ENCODE results near the gene MEGF8. TPM values are rescaled to one million over a fixed set of nuclear protein-coding genes. Genes with fewer than 3 reads are reported as not detected.
A peak's percentile ranks its signal among the peaks of the same experiment; 100 is the strongest.

The MEGF8 gene
- total RNA-seq, 2 donors from 2014 or later: 3.0 to 3.1 TPM

- Mint-ChIP-seq H3K9me3 (no peaks in the 10 kb centered on the region), H3K27ac (no peak overlapping the region), H3K4me1 (no peaks in the 10 kb centered on the region), H3K4me3 (no peak overlapping the region), H3K36me3 (ENCODE audit: low read depth) (no peaks in the 10 kb centered on the region), H3K27me3 (no peaks in the 10 kb centered on the region)
- no peak for ATAC-seq (replicated peaks)
These were observed 35.5 kb downstream of the MEGF8 start for GRCh38 chr19:42360787-42361544.

- H3K9me3 Mint-ChIP-seq: no peaks in the 10 kb centered on the region
- H3K4me3 Mint-ChIP-seq: no peak overlapping the region
- no peaks in the 10 kb centered on the region for H3K27me3 Mint-ChIP-seq
- H3K27ac Mint-ChIP-seq: no peak overlapping the region
- no peaks in the 10 kb centered on the region for H3K4me1 Mint-ChIP-seq
- no peak for ATAC-seq (replicated peaks)
- H3K36me3 Mint-ChIP-seq (ENCODE audit: low read depth): no peaks in the 10 kb centered on the region
These were observed 36.1 kb downstream of the MEGF8 start for GRCh38 chr19:42361545-42361910.

DNA sequence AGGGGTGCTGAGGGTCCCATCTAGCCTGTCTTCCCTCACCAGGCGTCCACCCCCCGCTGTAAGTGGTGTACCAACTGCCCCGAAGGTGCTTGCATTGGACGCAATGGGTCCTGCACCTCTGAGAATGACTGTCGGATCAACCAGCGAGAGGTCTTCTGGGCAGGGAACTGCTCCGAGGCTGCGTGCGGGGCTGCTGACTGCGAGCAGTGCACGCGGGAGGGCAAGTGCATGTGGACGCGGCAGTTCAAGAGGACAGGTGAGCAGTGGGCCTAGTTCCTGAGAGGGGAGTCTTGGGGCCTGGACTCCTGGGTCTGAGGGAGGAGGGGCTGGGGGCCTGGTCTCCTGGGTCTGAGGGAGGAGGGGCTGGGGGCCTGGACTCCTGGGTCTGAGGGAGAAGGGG lies 36.9 kb downstream of the MEGF8 start:
- Mint-ChIP-seq H3K4me1 (no peaks in the 10 kb centered on the region), H3K36me3 (ENCODE audit: low read depth) (no peaks in the 10 kb centered on the region), H3K9me3 (no peaks in the 10 kb centered on the region), H3K27me3 (no peaks in the 10 kb centered on the region), H3K27ac (no peak overlapping the region), H3K4me3 (no peak overlapping the region)
- ATAC-seq (replicated peaks): no peak

- H3K36me3 Mint-ChIP-seq (ENCODE audit: low read depth): no peaks in the 10 kb centered on the region
- peaks cover 5% of the 10 kb centered on the region for H3K4me1 Mint-ChIP-seq
- no peak overlapping the region for H3K27ac Mint-ChIP-seq
- ATAC-seq (replicated peaks): no peak
- no peaks in the 10 kb centered on the region for H3K27me3 Mint-ChIP-seq
- H3K4me3 Mint-ChIP-seq: no peak overlapping the region
- no peaks in the 10 kb centered on the region for H3K9me3 Mint-ChIP-seq
These were observed 37.5 kb downstream of the MEGF8 start for GRCh38 chr19:42362891-42363440.

DNA sequence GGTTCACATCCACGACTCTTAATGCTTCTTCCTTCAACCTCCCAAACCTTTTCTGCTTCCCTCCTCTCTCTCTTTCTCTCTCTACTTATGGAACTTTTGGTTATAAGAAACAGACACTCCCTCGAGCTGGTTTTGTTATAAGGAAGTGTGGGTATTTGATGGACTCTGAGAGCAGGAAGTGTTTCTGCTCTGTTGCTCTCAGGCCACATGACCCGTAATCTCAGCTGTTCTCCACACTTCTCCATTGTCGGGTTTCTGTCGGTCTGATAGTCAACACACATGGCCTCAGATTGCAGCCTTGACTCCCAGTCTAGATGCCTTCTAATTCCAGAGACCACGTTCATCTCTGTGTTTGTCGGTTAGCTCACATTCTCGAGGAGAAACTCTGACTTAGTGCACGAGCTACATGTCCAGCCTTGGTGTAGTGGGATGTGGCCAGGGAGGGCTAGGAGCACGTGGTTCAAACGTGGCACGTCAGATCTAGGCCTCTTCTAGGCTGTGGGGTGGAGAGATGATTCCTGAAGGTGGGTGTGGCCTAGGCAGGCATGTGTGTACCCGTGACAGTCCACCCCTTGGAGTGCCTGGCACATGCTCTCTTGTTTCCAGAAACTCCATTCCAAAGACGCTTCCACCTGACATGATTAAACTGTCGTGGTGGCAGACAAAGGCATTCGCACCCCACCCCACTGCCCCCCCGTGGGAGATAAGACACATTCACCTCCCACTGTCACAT lies 38.3 kb downstream of the MEGF8 start:
- H3K4me3 Mint-ChIP-seq: no peak overlapping the region
- no peaks in the 10 kb centered on the region for H3K36me3 Mint-ChIP-seq (ENCODE audit: low read depth)
- H3K4me1 Mint-ChIP-seq: peaks cover 5% of the 10 kb centered on the region

GRCh38 chr19:42366673-42367072 lies 41.2 kb downstream of the MEGF8 start:
- no peaks in the 10 kb centered on the region for H3K27me3 Mint-ChIP-seq
- ATAC-seq (replicated peaks): no peak
- H3K9me3 Mint-ChIP-seq: no peaks in the 10 kb centered on the region
- no peaks in the 10 kb centered on the region for H3K36me3 Mint-ChIP-seq (ENCODE audit: low read depth)
- no peak overlapping the region for H3K4me3 Mint-ChIP-seq
- H3K4me1 Mint-ChIP-seq: peaks cover 5% of the 10 kb centered on the region
- H3K27ac Mint-ChIP-seq: no peak overlapping the region

More for the DNA sequence above, 38.3 kb downstream of the MEGF8 start:
- H3K27me3 Mint-ChIP-seq: no peaks in the 10 kb centered on the region
- no peaks in the 10 kb centered on the region for H3K9me3 Mint-ChIP-seq
- no peak for ATAC-seq (replicated peaks)
- no peak overlapping the region for H3K27ac Mint-ChIP-seq

GRCh38 chr19:42367929-42368328 lies 42.5 kb downstream of the MEGF8 start:
- H3K36me3 Mint-ChIP-seq (ENCODE audit: low read depth): no peaks in the 10 kb centered on the region
- peaks cover 5% of the 10 kb centered on the region for H3K4me1 Mint-ChIP-seq
- H3K9me3 Mint-ChIP-seq: no peaks in the 10 kb centered on the region
- H3K27me3 Mint-ChIP-seq: no peaks in the 10 kb centered on the region
- no peak overlapping the region for H3K4me3 Mint-ChIP-seq
- no peak overlapping the region for H3K27ac Mint-ChIP-seq
- ATAC-seq (replicated peaks): no peak

GRCh38 chr19:42368360-42368759 lies 42.9 kb downstream of the MEGF8 start:
- Mint-ChIP-seq H3K9me3 (no peaks in the 10 kb centered on the region), H3K4me3 (no peak overlapping the region), H3K36me3 (ENCODE audit: low read depth) (no peaks in the 10 kb centered on the region), H3K4me1 (peaks cover 5% of the 10 kb centered on the region), H3K27ac (no peak overlapping the region), H3K27me3 (no peaks in the 10 kb centered on the region)
- no peak for ATAC-seq (replicated peaks)

DNA sequence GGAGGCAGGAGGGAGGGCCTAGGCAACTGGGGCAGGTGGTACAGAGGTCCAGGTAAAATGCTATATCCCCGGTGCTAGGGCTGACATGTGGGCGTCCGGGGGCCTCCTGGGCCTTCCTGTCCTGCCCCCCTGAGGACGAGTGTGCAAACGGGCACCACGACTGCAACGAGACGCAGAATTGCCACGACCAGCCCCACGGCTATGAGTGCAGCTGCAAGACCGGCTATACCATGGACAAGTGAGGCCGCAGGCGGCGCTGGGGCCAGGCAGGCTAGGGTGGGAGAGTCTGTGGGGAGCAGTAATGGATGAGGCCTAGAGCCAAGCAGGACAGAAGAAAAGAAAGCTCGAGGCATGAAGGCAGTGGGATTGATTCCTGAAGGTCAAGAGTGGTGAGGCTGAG lies 43.3 kb downstream of the MEGF8 start:
- H3K9me3 Mint-ChIP-seq: no peaks in the 10 kb centered on the region
- H3K36me3 Mint-ChIP-seq (ENCODE audit: low read depth): no peaks in the 10 kb centered on the region
- no peaks in the 10 kb centered on the region for H3K27me3 Mint-ChIP-seq
- peaks cover 5% of the 10 kb centered on the region for H3K4me1 Mint-ChIP-seq
- ATAC-seq (replicated peaks): no peak
- peak overlapping the region; percentile 22 for H3K27ac Mint-ChIP-seq
- H3K4me3 Mint-ChIP-seq: no peak overlapping the region

DNA sequence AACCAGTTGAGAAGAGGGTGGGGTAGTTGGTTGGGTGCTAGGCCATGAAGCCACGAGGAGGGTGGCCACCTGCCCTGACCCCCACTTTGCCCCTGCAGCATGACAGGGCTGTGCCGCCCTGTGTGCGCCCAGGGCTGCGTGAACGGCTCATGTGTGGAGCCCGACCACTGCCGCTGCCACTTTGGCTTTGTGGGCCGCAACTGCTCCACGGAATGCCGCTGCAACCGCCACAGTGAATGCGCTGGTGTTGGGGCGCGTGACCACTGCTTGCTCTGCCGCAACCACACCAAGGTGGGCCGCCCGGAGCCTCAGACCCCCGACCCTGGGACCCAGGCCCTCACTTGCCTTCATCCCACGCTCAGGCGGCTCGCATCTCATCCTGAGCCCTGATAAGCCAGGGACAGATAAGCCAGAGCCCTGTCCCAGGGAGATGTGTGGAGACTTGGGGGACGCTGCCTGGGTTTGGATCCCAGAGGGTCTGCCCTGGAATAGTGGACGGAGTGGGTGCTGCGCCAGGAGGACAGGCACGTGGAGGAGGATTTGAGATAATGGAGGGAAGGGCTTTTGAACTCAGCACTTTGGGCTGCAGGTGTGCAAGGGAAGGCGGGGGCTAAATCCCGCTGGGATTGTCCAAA lies 44.1 kb downstream of the MEGF8 start:
- Mint-ChIP-seq H3K27me3 (no peaks in the 10 kb centered on the region), H3K36me3 (ENCODE audit: low read depth) (no peaks in the 10 kb centered on the region), H3K9me3 (no peaks in the 10 kb centered on the region), H3K4me3 (no peak overlapping the region), H3K27ac (no peak overlapping the region), H3K4me1 (peaks cover 5% of the 10 kb centered on the region)
- no peak for ATAC-seq (replicated peaks)

GRCh38 chr19:42370068-42370520 lies 44.7 kb downstream of the MEGF8 start:
- peaks cover 5% of the 10 kb centered on the region for H3K4me1 Mint-ChIP-seq
- ATAC-seq (replicated peaks): no peak
- no peaks in the 10 kb centered on the region for H3K9me3 Mint-ChIP-seq
- no peaks in the 10 kb centered on the region for H3K36me3 Mint-ChIP-seq (ENCODE audit: low read depth)
- H3K27me3 Mint-ChIP-seq: no peaks in the 10 kb centered on the region
- H3K27ac Mint-ChIP-seq: no peak overlapping the region
- no peak overlapping the region for H3K4me3 Mint-ChIP-seq

GRCh38 chr19:42370626-42371175 lies 45.3 kb downstream of the MEGF8 start:
- no peak for ATAC-seq (replicated peaks)

GRCh38 chr19:42374826-42375376 lies 49.5 kb downstream of the MEGF8 start:
- H3K36me3 Mint-ChIP-seq (ENCODE audit: low read depth): no peaks in the 10 kb centered on the region
- no peak overlapping the region for H3K27ac Mint-ChIP-seq
- no peak overlapping the region for H3K4me3 Mint-ChIP-seq
- peaks cover 3% of the 10 kb centered on the region for H3K27me3 Mint-ChIP-seq
- ATAC-seq (replicated peaks): no peak
- no peaks in the 10 kb centered on the region for H3K9me3 Mint-ChIP-seq
- H3K4me1 Mint-ChIP-seq: no peaks in the 10 kb centered on the region

More at GRCh38 chr19:42370626-42371175, 45.3 kb downstream of the MEGF8 start:
- Mint-ChIP-seq H3K27ac (no peak overlapping the region), H3K36me3 (ENCODE audit: low read depth) (no peaks in the 10 kb centered on the region), H3K27me3 (no peaks in the 10 kb centered on the region), H3K4me1 (peaks cover 5% of the 10 kb centered on the region), H3K4me3 (no peak overlapping the region), H3K9me3 (no peaks in the 10 kb centered on the region)
